ENCODE measurements around the gene TMEM59L. TPM values are rescaled to one million over a fixed set of nuclear protein-coding genes. Genes with fewer than 3 reads are reported as not detected.

Gene TMEM59L
- total RNA-seq, 1 experiment from 2014 or later = 0.71 TPM

DNA sequence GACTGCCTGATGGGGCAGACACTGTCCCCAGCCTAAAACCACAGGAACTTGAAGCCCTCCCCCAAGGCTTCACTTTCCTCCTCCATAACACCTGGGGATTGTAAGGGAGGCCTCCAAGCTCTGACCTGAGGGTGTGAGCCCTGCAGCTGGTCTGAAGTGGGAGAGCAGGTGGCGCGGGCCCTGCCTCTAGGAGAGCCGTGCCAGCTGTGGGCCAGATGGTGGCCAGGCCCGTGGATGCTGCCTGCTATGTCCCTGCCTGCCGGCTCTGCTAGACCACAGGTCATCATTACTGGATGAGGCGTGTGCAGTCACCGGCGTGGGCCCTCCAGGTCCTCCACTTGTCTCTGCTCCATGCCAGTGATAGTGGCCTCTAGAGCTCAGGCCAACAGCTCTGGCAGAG lies 20.7 kb downstream of the TMEM59L start:
- peaks cover 21% of the 10 kb centered on the region for H3K27me3 Mint-ChIP-seq (ENCODE audit: unreplicated experiment)
- no peaks in the 10 kb centered on the region for H3K9me3 Mint-ChIP-seq (ENCODE audit: low read depth, unreplicated experiment)
- TF ChIP-seq, protein P1, sequence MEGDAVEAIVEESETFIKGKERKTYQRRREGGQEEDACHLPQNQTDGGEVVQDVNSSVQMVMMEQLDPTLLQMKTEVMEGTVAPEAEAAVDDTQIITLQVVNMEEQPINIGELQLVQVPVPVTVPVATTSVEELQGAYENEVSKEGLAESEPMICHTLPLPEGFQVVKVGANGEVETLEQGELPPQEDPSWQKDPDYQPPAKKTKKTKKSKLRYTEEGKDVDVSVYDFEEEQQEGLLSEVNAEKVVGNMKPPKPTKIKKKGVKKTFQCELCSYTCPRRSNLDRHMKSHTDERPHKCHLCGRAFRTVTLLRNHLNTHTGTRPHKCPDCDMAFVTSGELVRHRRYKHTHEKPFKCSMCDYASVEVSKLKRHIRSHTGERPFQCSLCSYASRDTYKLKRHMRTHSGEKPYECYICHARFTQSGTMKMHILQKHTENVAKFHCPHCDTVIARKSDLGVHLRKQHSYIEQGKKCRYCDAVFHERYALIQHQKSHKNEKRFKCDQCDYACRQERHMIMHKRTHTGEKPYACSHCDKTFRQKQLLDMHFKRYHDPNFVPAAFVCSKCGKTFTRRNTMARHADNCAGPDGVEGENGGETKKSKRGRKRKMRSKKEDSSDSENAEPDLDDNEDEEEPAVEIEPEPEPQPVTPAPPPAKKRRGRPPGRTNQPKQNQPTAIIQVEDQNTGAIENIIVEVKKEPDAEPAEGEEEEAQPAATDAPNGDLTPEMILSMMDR (IDR thresholded peaks at IDR 0.05; ENCODE audit: unreplicated experiment) = no peak
- CTCF ChIA-PET = no interaction called here
- H3K4me1 Mint-ChIP-seq (ENCODE audit: low read depth, unreplicated experiment) = peaks cover 18% of the 10 kb centered on the region
- H3K36me3 Mint-ChIP-seq (ENCODE audit: insufficient read depth, unreplicated experiment) = peaks cover 23% of the 10 kb centered on the region
- no peak for DNase-seq
- intact Hi-C loops (cut with micrococcal nuclease; ENCODE audit: unreplicated experiment) = no loop called here
- no peak overlapping the region for H3K27ac Mint-ChIP-seq (ENCODE audit: unreplicated experiment)
- no peak overlapping the region for H3K4me3 Mint-ChIP-seq (ENCODE audit: low read depth, unreplicated experiment)
- no TSS peak for BruUV-seq (replicated peaks)

GRCh38 chr19:18634612-18635297 lies 22.1 kb downstream of the TMEM59L start:
- peaks cover 19% of the 10 kb centered on the region for H3K4me1 Mint-ChIP-seq (ENCODE audit: low read depth, unreplicated experiment)
- intact Hi-C loops (cut with micrococcal nuclease; ENCODE audit: unreplicated experiment) = no loop called here
- H3K4me3 Mint-ChIP-seq (ENCODE audit: low read depth, unreplicated experiment) = no peak overlapping the region
- CTCF ChIA-PET = no interaction called here
- H3K27me3 Mint-ChIP-seq (ENCODE audit: unreplicated experiment) = peaks cover 21% of the 10 kb centered on the region
- peaks cover 23% of the 10 kb centered on the region for H3K36me3 Mint-ChIP-seq (ENCODE audit: insufficient read depth, unreplicated experiment)
- TF ChIP-seq, protein P1 (IDR thresholded peaks at IDR 0.05; ENCODE audit: unreplicated experiment) = no peak
- DNase-seq = no peak
- BruUV-seq (replicated peaks) = no TSS peak
- H3K27ac Mint-ChIP-seq (ENCODE audit: unreplicated experiment) = no peak overlapping the region
- H3K9me3 Mint-ChIP-seq (ENCODE audit: low read depth, unreplicated experiment) = no peaks in the 10 kb centered on the region

- intact Hi-C loops (cut with micrococcal nuclease; ENCODE audit: unreplicated experiment) = no loop called here
- Mint-ChIP-seq H3K4me1 (ENCODE audit: low read depth, unreplicated experiment) (peaks cover 19% of the 10 kb centered on the region), H3K9me3 (ENCODE audit: low read depth, unreplicated experiment) (no peaks in the 10 kb centered on the region), H3K27me3 (ENCODE audit: unreplicated experiment) (peaks cover 21% of the 10 kb centered on the region), H3K4me3 (ENCODE audit: low read depth, unreplicated experiment) (peak overlapping the region; percentile 77), H3K27ac (ENCODE audit: unreplicated experiment) (peak overlapping the region; percentile 34), H3K36me3 (ENCODE audit: insufficient read depth, unreplicated experiment) (peaks cover 23% of the 10 kb centered on the region)
- BruUV-seq (replicated peaks) = no TSS peak
- DNase-seq = no peak
- CTCF ChIA-PET = no interaction called here
- TF ChIP-seq, protein P1 (IDR thresholded peaks at IDR 0.05; ENCODE audit: unreplicated experiment) = no peak
These were observed 23.1 kb downstream of the TMEM59L start for GRCh38 chr19:18635831-18636182.

DNA sequence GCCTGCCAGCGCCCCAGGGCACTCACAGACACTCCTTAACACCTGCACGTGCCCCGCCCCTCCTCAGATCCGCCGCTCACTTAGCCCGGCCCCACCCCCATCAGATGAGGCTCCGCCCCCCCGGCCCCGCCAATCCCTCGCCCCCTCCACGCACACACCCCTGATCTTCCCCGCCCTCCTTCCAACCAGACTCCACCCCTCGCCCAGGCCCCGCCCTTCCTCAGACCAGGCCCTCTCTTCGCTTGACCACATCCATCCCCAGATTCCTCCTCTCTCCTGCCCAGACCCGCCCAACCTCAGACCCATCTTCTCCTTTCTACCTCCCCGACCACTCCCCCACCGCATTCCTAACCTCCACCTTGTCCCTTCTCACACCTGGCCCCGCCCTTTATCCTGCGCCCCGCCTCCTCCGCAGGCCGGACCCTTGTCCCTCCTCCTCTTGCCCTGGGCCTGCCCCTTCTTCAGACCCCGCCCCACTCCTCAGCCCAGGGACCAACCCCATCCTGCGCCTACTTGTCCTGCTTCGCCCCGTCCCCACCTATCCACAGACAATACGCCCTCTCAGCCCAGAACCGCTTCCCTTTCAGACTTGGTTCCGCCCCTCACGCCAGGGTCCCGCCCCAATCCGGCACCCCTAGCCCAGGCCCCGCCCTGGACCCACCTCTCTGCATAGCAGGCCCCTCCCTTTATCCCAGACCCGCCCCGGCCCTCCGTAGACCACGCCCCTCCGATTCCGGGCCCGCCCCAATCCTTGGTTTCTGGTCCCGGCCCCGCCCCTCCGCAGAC lies 23.7 kb downstream of the TMEM59L start:
- Mint-ChIP-seq H3K27ac (ENCODE audit: unreplicated experiment) (peak overlapping the region; percentile 60), H3K36me3 (ENCODE audit: insufficient read depth, unreplicated experiment) (peaks cover 23% of the 10 kb centered on the region), H3K9me3 (ENCODE audit: low read depth, unreplicated experiment) (no peaks in the 10 kb centered on the region), H3K4me1 (ENCODE audit: low read depth, unreplicated experiment) (peaks cover 19% of the 10 kb centered on the region), H3K4me3 (ENCODE audit: low read depth, unreplicated experiment) (peak overlapping the region; percentile 77), H3K27me3 (ENCODE audit: unreplicated experiment) (peaks cover 21% of the 10 kb centered on the region)
- intact Hi-C loops (cut with micrococcal nuclease; ENCODE audit: unreplicated experiment) = no loop called here
- peak; percentile 97 for DNase-seq
- no TSS peak for BruUV-seq (replicated peaks)
- CTCF ChIA-PET = no interaction called here
- TF ChIP-seq, protein P1 (IDR thresholded peaks at IDR 0.05; ENCODE audit: unreplicated experiment) = no peak
